ENCODE results near the gene ARMCX1.

GRCh38 chrX:101595739-101596419 is 45.5 kb downstream of the ARMCX1 start:
- no peak for TF ChIP-seq CTCF (IDR thresholded peaks at IDR 0.05; ENCODE audit: insufficient read depth, low read length)
- no peak for TF ChIP-seq POLR2AphosphoS5 (IDR thresholded peaks at IDR 0.05; ENCODE audit: low read depth)
- TF ChIP-seq REST (IDR thresholded peaks at IDR 0.05; ENCODE audit: insufficient replicate concordance, low read depth): no peak

Data from HL-60 (cell line).